BE2C (cell line): ENCODE results near the gene BOK.

Experiments
- DNase-seq: peaks from one replicate; pipeline ENCODE4 v3.0.0-alpha.2; 2020
- H3K27me3 ChIP-seq: fragments of 250-450 bp; sonication (Bioruptor Pico); 2 replicates; pipeline ENCODE4 v1.5.1; 2020; ENCODE audit warnings: mild to moderate bottlenecking
- H3K36me3 ChIP-seq: fragments of 250-450 bp; sonication (Bioruptor Pico); 2 replicates; pipeline ENCODE4 v1.5.1; 2020; ENCODE audit warnings: mild to moderate bottlenecking
- H3K4me1 ChIP-seq: fragments of 250-450 bp; sonication (Bioruptor Pico); 2 replicates; pipeline ENCODE4 v1.5.1; 2020
- H3K4me3 ChIP-seq: 2 replicates; pipeline ENCODE4 v1.5.1; 2011; ENCODE audit warnings: low read depth, low read length
- H3K9me3 ChIP-seq: fragments of 250-450 bp; sonication (Bioruptor Pico); 2 replicates; pipeline ENCODE4 v1.5.1; 2020
- CTCF ChIP-seq: IDR thresholded peaks from 2 replicates; pipeline ENCODE4 v1.5.1; 2012; ENCODE audit warnings: mild to moderate bottlenecking, low read depth, low read length

The BOK gene

GRCh38 chr2:241560162-241560882 lies 1.8 kb downstream of the BOK start:
- H3K27me3 ChIP-seq, result no peaks in the 10 kb centered on the region
- peak overlapping the region; percentile 24; the same call in 1 of the 2 replicates for H3K4me3 ChIP-seq
- H3K36me3 ChIP-seq, result no peaks in the 10 kb centered on the region
- no peak for TF ChIP-seq CTCF
- H3K9me3 ChIP-seq, result no peaks in the 10 kb centered on the region
- peaks cover 41% of the 10 kb centered on the region for H3K4me1 ChIP-seq
- no peak for DNase-seq

- peak; percentile 89 for DNase-seq
- Histone ChIP-seq H3K27me3 (no peaks in the 10 kb centered on the region), H3K9me3 (no peaks in the 10 kb centered on the region), H3K4me1 (peaks cover 43% of the 10 kb centered on the region), H3K4me3 (peak overlapping the region; percentile 24), H3K36me3 (no peaks in the 10 kb centered on the region)
- no peak for TF ChIP-seq CTCF
Measured at GRCh38 chr2:241560883-241561474, 2.4 kb downstream of the BOK start.

GRCh38 chr2:241561832-241562231 lies 3.3 kb downstream of the BOK start:
- Histone ChIP-seq H3K36me3 (no peaks in the 10 kb centered on the region), H3K4me1 (peaks cover 43% of the 10 kb centered on the region), H3K9me3 (no peaks in the 10 kb centered on the region), H3K27me3 (no peaks in the 10 kb centered on the region), H3K4me3 (no peak overlapping the region)
- TF ChIP-seq CTCF, result no peak
- DNase-seq, result peak; percentile 78

GRCh38 chr2:241562269-241562891 lies 3.8 kb downstream of the BOK start:
- Histone ChIP-seq H3K4me3 (no peak overlapping the region), H3K9me3 (no peaks in the 10 kb centered on the region), H3K27me3 (no peaks in the 10 kb centered on the region), H3K36me3 (no peaks in the 10 kb centered on the region), H3K4me1 (peaks cover 43% of the 10 kb centered on the region)
- TF ChIP-seq CTCF, result no peak
- no peak for DNase-seq

GRCh38 chr2:241563031-241563507 lies 4.5 kb downstream of the BOK start:
- Histone ChIP-seq H3K36me3 (no peaks in the 10 kb centered on the region), H3K27me3 (no peaks in the 10 kb centered on the region), H3K4me3 (no peak overlapping the region; the same call in 1 of the 2 replicates), H3K9me3 (no peaks in the 10 kb centered on the region), H3K4me1 (peaks cover 43% of the 10 kb centered on the region)
- no peak for TF ChIP-seq CTCF
- no peak for DNase-seq

- peak; percentile 61 for DNase-seq
- peaks cover 43% of the 10 kb centered on the region for H3K4me1 ChIP-seq
Measured at GRCh38 chr2:241563571-241563980, 5.0 kb downstream of the BOK start.

More at GRCh38 chr2:241563571-241563980, 5.0 kb downstream of the BOK start:
- no peak for TF ChIP-seq CTCF
- no peaks in the 10 kb centered on the region for H3K27me3 ChIP-seq
- peak overlapping the region; percentile 47 for H3K4me3 ChIP-seq
- H3K36me3 ChIP-seq, result no peaks in the 10 kb centered on the region
- H3K9me3 ChIP-seq, result no peaks in the 10 kb centered on the region
